ENCODE results near the gene PANK3. TPM values are rescaled to one million over a fixed set of nuclear protein-coding genes. Genes with fewer than 3 reads are reported as not detected.
"Not testable (repeated sequence)": the region's sequence is repeated elsewhere in the genome, so short reads cannot be mapped to it uniquely, and the experiment has no call there.

Gene PANK3
- total RNA-seq, 2 experiments from 2014 or later = 63.9 to 66.1 TPM

DNA sequence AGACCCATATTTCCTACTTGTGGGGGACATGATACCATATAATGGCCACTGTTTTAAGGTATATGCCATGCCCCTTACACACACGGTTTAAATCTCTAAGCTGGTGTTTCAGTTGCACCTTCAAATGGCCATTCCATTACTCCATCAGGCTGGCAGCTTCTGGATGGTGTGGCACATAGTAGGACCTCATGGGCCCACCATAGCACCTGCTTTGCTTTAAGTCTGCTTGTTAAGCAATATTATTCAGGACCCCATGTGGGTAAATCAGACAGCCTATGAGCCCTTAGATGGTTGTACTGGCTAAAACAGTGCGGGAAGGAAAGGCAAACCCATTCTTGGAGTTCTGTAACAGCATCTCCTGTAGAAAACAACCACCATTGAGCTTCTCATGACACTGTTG is 27.4 kb upstream of the PANK3 start:
- no peaks in the 10 kb centered on the region for H3K9me3 Mint-ChIP-seq
- no peaks in the 10 kb centered on the region for H3K36me3 Mint-ChIP-seq (ENCODE audit: low read depth)
- CTCF ChIA-PET = interaction anchor here (0.9 kb wide), 1 partner anchor 8 kb away, joined by 3 read pairs; no protein-coding TSS in a partner anchor
- no peak overlapping the region for H3K27ac Mint-ChIP-seq
- H3K27me3 Mint-ChIP-seq = no peaks in the 10 kb centered on the region
- no peak for DNase-seq
- POLR2A ChIA-PET = no interaction called here
- H3K4me1 Mint-ChIP-seq = peaks cover 5% of the 10 kb centered on the region
- no peak overlapping the region for H3K4me3 Mint-ChIP-seq

DNA sequence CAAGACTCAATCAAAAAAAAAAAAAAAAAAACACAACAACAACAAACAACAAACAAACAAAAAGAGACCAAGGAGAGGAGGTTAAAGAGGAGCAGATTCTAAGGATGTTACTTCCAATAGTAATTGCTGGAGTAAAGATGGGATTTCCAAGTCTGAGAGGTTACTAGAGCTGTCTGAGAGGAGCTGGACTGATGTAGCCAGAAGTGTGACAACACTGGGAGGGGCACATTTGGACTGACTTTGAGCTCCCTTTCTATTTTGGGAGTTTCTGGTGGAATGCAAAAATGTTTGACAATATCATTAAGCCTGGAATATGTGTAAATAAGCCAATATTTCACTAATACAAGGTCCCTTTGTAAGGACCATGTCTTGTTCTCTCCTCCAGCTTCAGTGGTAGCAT is 25.3 kb upstream of the PANK3 start:
- Mint-ChIP-seq H3K4me1 (peaks cover 5% of the 10 kb centered on the region), H3K27me3 (no peaks in the 10 kb centered on the region), H3K27ac (no peak overlapping the region), H3K4me3 (no peak overlapping the region), H3K36me3 (ENCODE audit: low read depth) (no peaks in the 10 kb centered on the region), H3K9me3 (no peaks in the 10 kb centered on the region)
- POLR2A ChIA-PET = no interaction called here
- CTCF ChIA-PET = interaction anchor here (0.7 kb wide), 1 partner anchor 119 kb away, joined by 3 read pairs; no protein-coding TSS in a partner anchor
- DNase-seq = no peak

DNA sequence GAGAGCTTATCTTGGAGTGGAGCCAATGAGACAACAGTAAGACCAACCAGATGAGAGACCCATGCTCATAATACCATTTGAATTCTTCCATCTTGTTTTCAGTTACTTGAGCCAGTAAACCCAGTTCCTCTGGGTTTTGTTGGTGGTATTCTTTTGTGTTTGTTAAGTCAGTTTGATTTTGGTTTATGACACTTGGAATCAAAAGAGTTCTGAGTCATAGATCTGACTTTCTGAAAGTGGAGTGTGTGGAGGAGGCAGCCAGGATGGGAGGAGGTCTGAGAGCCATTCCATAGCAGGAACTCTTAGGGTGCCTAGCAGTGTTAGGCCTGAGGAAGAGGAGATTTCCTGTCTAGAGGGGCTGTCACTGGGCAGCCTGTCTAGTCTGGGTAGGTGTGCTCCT is 24.6 kb upstream of the PANK3 start:
- Mint-ChIP-seq H3K36me3 (ENCODE audit: low read depth) (no peaks in the 10 kb centered on the region), H3K9me3 (no peaks in the 10 kb centered on the region), H3K27ac (no peak overlapping the region), H3K4me3 (no peak overlapping the region), H3K4me1 (peaks cover 5% of the 10 kb centered on the region), H3K27me3 (no peaks in the 10 kb centered on the region)
- CTCF ChIA-PET = interaction anchor here (0.7 kb wide), 1 partner anchor 118 kb away, joined by 3 read pairs; no protein-coding TSS in a partner anchor
- POLR2A ChIA-PET = no interaction called here
- no peak for DNase-seq

DNA sequence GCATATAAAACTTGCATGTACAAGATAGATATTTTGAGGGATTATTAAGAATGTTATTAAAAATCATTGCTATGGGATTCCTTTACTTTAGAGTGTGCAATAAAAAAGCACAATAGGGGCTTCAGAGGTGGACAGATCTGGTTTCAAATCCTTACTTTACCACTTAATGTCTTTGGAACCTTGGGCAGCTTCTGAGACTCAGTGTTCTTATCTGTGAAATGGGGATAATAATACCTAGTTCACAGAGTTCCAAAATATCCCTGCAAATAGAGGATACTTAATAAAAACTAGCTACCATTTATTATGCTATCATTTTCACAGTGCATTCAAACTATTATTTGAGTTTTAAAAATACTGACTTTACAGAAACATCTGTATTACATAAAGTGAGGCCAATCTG is 23.3 kb upstream of the PANK3 start:
- no peak for DNase-seq
- ChIA-PET CTCF (no interaction called here), POLR2A (no interaction called here)
- peaks cover 3% of the 10 kb centered on the region for H3K9me3 Mint-ChIP-seq
- H3K4me3 Mint-ChIP-seq = no peak overlapping the region
- no peak overlapping the region for H3K27ac Mint-ChIP-seq
- no peaks in the 10 kb centered on the region for H3K36me3 Mint-ChIP-seq (ENCODE audit: low read depth)
- peaks cover 5% of the 10 kb centered on the region for H3K27me3 Mint-ChIP-seq
- no peaks in the 10 kb centered on the region for H3K4me1 Mint-ChIP-seq

DNA sequence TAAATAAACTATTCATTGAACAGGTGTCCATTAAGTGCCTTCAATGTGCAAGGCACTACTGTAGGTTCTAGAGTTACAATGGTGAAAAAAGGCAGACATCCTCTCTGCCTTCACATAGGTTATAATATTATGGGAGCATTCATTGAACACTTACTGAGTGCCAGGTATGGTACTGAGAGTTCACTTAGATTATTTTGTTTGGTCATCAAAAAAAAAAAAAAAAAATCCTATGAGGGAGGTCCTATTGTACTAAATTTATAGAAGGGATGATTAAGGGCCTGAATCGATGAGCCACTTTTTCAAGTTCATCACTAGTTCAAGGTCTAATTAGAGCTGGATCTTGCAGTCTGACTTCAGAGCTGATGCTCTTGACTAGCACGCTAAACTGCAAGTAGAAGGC is 22.8 kb upstream of the PANK3 start:
- peaks cover 7% of the 10 kb centered on the region for H3K27me3 Mint-ChIP-seq
- no peaks in the 10 kb centered on the region for H3K4me1 Mint-ChIP-seq
- CTCF ChIA-PET = no interaction called here
- H3K4me3 Mint-ChIP-seq = no peak overlapping the region
- peaks cover 3% of the 10 kb centered on the region for H3K9me3 Mint-ChIP-seq
- H3K27ac Mint-ChIP-seq = no peak overlapping the region
- no peaks in the 10 kb centered on the region for H3K36me3 Mint-ChIP-seq (ENCODE audit: low read depth)
- POLR2A ChIA-PET = no interaction called here
- no peak for DNase-seq

DNA sequence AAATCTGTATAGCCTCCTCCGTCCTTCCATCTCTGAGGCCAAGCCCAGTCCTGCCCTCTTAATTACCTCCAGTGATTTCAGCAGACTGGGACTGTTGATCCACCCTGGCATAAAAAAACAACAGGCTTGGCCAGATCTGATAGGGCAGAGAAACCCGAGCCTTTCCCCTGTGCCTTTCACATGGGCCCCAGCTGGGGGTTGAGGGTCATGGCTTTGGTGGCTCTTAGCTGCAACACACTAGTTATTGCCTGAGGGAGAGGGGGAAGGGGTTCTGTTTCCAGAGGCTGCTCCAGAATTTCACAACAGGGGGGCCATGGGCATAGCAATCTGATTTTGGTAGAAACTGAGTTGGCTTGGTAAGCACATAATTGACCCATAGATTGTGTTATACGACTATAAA is 21.2 kb upstream of the PANK3 start:
- Mint-ChIP-seq H3K4me1 (no peaks in the 10 kb centered on the region), H3K27me3 (peaks cover 20% of the 10 kb centered on the region), H3K36me3 (ENCODE audit: low read depth) (no peaks in the 10 kb centered on the region), H3K9me3 (peaks cover 3% of the 10 kb centered on the region), H3K4me3 (no peak overlapping the region), H3K27ac (no peak overlapping the region)
- ChIA-PET CTCF (no interaction called here), POLR2A (no interaction called here)
- no peak for DNase-seq

DNA sequence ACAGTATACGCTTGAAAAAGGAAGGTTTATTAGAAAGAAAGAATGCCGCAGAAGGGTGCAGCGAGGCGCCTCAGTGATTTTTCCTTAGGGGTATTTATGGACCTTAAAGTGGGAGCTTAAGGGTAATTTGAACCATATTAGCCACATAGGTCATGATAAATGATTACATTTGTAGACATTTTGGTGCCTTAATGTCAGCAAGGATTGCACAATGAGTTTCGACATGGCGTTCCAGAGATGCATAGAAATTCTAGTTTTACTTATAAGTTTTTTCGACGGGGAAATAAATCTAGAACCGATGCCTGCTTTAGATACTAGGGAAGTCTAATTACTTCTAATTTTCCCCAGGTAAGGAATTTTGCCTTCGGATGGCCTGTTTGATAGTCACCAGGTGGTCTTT is 20.7 kb upstream of the PANK3 start:
- H3K4me1 Mint-ChIP-seq = no peaks in the 10 kb centered on the region
- H3K4me3 Mint-ChIP-seq = no peak overlapping the region
- DNase-seq = no peak
- H3K27me3 Mint-ChIP-seq = peaks cover 22% of the 10 kb centered on the region
- CTCF ChIA-PET = no interaction called here
- POLR2A ChIA-PET = no interaction called here
- no peak overlapping the region for H3K27ac Mint-ChIP-seq
- H3K36me3 Mint-ChIP-seq (ENCODE audit: low read depth) = no peaks in the 10 kb centered on the region
- peaks cover 3% of the 10 kb centered on the region for H3K9me3 Mint-ChIP-seq

DNA sequence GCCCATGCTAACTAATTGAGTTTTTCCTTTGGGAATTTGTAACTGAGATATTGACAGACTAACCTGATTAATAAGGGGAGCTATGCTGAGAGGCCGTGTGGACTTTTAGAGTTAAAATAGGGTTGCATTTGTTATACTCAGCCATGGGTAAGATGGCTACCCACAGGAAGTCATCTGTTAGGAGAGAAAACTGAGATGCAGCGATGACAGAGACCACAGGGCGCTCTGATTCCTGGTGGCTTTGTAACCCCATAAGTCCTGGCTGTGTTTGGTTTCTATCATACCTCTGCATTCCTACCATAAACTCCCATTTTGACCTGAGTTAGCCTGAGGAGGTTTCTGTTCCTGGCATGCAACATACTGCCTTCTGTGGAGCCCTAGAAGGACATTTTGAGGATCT is 19.5 kb upstream of the PANK3 start:
- DNase-seq = no peak
- Mint-ChIP-seq H3K27me3 (peaks cover 32% of the 10 kb centered on the region), H3K9me3 (peaks cover 3% of the 10 kb centered on the region), H3K36me3 (ENCODE audit: low read depth) (no peaks in the 10 kb centered on the region), H3K4me3 (no peak overlapping the region), H3K4me1 (no peaks in the 10 kb centered on the region), H3K27ac (no peak overlapping the region)
- CTCF ChIA-PET = interaction anchor here (0.7 kb wide), 1 partner anchor 8 kb away, joined by 3 read pairs; no protein-coding TSS in a partner anchor
- POLR2A ChIA-PET = no interaction called here

DNA sequence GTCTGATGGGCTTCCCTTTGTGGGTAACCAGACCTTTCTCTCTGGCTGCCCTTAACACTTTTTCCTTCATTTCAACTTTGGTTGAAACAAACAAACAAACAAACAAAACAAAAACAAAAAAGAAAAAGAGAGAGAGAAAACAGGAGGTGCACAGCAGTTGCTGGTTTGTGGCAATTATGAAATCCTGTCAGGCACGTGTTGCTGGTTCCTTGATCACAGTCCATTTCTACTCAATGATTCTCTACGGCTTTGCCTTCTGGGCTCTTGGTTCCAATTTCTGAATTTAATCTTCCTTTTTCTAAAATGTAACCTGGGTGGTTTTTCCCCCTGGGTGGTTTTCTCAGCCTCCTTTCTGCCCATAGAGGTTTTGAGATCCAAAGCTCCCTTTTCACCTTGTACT is 17.8 kb upstream of the PANK3 start:
- CTCF ChIA-PET = interaction anchor here (0.6 kb wide), 1 partner anchor 305 kb away, joined by 3 read pairs; no protein-coding TSS in a partner anchor
- Mint-ChIP-seq H3K4me3 (no peak overlapping the region), H3K36me3 (ENCODE audit: low read depth) (no peaks in the 10 kb centered on the region), H3K9me3 (peaks cover 3% of the 10 kb centered on the region), H3K27ac (no peak overlapping the region), H3K27me3 (peaks cover 38% of the 10 kb centered on the region), H3K4me1 (no peaks in the 10 kb centered on the region)
- no peak for DNase-seq
- POLR2A ChIA-PET = no interaction called here

DNA sequence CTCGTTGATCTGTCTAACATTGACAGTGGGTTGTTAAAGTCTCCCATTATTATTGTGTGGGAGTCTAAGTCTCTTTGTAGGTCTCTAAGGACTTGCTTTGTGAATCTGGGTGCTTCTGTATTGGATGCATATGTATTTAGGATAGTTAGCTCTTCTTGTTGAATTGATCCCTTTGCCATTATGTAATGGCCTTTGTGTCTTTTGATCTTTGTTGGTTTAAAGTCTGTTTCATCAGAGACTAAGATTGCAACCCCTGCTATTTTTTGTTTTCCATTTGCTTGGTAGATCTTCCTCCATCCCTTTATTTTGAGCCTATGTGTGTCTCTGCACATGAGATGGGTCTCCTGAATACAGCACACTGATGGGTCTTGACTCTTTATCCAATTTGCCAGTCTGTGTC is 17.0 kb upstream of the PANK3 start:
- H3K27me3 Mint-ChIP-seq = peaks cover 39% of the 10 kb centered on the region
- POLR2A ChIA-PET; CTCF ChIA-PET; H3K27ac Mint-ChIP-seq; H3K4me1 Mint-ChIP-seq; H3K9me3 Mint-ChIP-seq; DNase-seq; H3K36me3 Mint-ChIP-seq (ENCODE audit: low read depth); H3K4me3 Mint-ChIP-seq: not testable (repeated sequence)

DNA sequence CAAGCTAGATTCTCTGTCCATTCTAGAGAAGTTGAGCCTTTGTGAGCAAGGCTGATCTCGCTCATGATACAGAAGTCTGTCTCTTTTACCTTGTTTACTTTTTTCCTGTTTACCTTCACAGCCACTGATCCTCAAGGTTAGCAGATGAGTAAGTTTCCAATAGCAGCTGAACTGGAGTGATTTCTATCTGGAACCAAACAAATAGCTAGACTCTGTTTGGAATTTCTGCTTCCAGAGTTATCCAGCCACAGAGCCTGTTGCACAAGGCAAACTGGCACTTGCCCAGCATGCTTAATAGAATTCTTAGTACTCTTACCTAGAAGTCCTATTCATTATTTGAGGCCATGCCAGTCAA is 12.8 kb upstream of the PANK3 start:
- DNase-seq = no peak
- POLR2A ChIA-PET = interaction anchor here (1.3 kb wide), 1 partner anchor 12 kb away, joined by 5 read pairs; no protein-coding TSS in a partner anchor
- no peaks in the 10 kb centered on the region for H3K4me1 Mint-ChIP-seq

DNA sequence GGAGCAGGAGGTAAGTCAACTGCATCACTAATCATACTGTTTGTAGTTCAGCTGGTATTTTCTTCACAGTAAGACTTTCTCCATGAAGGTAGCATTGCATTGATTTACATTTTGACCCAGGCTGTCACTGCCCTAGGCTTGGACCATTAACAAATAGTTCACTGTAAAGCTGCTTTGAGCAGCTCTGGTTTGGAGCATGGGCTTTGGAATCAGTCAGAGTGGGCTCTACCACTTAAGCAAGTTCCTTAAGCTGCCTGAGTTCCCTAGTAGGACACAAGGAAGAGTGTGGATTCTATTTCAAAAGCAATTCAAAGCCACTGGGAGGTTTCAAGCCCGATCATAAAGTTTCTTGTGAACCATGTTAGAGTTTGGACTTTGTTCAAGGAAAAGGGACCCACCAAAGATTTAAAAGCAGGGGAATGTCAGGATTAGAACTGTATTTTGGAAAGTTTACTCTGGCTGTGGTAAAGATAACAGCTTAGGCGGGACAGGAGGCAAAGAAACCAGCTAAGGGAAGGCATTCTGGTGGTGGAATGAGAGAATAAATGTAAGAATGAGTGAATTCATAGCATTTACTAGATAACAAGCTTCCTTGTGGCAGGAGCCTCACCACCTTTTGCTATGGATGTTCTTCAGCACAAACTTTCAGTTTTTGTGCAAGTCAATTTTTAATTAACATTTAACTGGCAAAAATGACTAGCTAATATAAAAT is 12.3 kb upstream of the PANK3 start:
- CTCF ChIA-PET = no interaction called here
- Mint-ChIP-seq H3K9me3 (no peaks in the 10 kb centered on the region), H3K27ac (no peak overlapping the region), H3K36me3 (ENCODE audit: low read depth) (no peaks in the 10 kb centered on the region), H3K4me3 (no peak overlapping the region), H3K27me3 (peaks cover 42% of the 10 kb centered on the region), H3K4me1 (no peaks in the 10 kb centered on the region)
- POLR2A ChIA-PET = interaction anchor here (1.3 kb wide), 1 partner anchor 11 kb away, joined by 5 read pairs; no protein-coding TSS in a partner anchor
- DNase-seq = no peak

More for the DNA sequence above, 12.8 kb upstream of the PANK3 start:
- Mint-ChIP-seq H3K9me3 (no peaks in the 10 kb centered on the region), H3K27me3 (peaks cover 41% of the 10 kb centered on the region), H3K36me3 (ENCODE audit: low read depth) (no peaks in the 10 kb centered on the region), H3K4me3 (no peak overlapping the region), H3K27ac (no peak overlapping the region)
- CTCF ChIA-PET = no interaction called here

DNA sequence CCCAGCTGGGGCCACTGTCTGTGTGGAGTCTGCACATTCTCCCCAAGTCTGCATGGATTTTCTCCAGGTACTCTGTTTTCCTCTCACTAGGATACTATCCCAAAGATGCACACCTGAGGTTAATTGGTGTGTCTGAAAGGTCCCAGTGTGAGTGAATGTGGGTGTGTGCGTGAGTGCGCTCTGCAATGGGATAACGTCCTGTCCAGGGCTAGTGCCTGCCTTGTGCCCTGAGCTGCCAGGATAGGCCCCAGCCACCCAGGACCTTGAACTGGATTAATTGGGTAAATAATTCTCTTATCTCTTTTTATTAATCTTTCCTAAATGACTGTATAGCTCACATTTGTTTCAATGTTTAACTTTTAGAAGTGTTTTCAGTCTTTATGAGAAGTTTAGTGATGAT is 11.5 kb upstream of the PANK3 start:
- CTCF ChIA-PET = no interaction called here
- H3K27ac Mint-ChIP-seq = no peak overlapping the region
- H3K4me1 Mint-ChIP-seq = no peaks in the 10 kb centered on the region
- DNase-seq = no peak
- no peaks in the 10 kb centered on the region for H3K9me3 Mint-ChIP-seq
- H3K4me3 Mint-ChIP-seq = no peak overlapping the region
- H3K27me3 Mint-ChIP-seq = peaks cover 41% of the 10 kb centered on the region
- H3K36me3 Mint-ChIP-seq (ENCODE audit: low read depth) = no peaks in the 10 kb centered on the region
- POLR2A ChIA-PET = no interaction called here

DNA sequence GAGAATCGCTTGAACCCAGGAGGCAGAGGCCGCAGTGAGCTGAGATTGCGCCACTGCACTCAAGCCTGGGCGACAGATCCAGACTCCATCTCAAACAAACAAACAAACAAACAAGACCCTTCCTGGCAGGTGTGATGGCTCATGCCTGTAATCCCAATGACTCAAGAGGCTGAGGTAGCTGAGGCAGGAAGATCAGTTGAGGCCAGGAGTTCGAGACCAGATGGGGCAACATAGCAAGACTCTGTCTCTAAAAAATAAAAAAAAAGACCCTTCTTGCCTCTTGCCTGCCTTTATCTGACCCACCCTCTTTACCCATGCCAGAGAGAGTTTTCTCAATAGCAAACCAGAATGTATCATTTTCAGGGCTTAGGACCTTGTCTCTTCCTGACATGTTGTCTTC is 8.8 kb upstream of the PANK3 start:
- CTCF ChIA-PET = no interaction called here
- peaks cover 28% of the 10 kb centered on the region for H3K27me3 Mint-ChIP-seq
- DNase-seq = no peak
- no peaks in the 10 kb centered on the region for H3K4me1 Mint-ChIP-seq
- no peaks in the 10 kb centered on the region for H3K36me3 Mint-ChIP-seq (ENCODE audit: low read depth)
- peaks cover 2% of the 10 kb centered on the region for H3K9me3 Mint-ChIP-seq
- H3K4me3 Mint-ChIP-seq = no peak overlapping the region
- H3K27ac Mint-ChIP-seq = no peak overlapping the region
- POLR2A ChIA-PET = no interaction called here

Measured in activated CD4-positive, alpha-beta memory T cell treated with anti-CD3 and anti-CD28 coated beads, Interleukin-2, amount 10 ng/mL, durations not matched to agents 7 days and 5 days (primary cell).